Measurements from ENCODE around the gene SRRM2.

GRCh38 chr16:2776500-2777139, 24.2 kb downstream of the SRRM2 start:
- TF ChIP-seq CTCF (IDR thresholded peaks at IDR 0.05): no peak
- TF ChIP-seq POLR2A (IDR thresholded peaks at IDR 0.05): peak; percentile 9

Data from transverse colon (tissue), 3 donors.